Measurements from ENCODE around the gene ST7L. TPM values are rescaled to one million over a fixed set of nuclear protein-coding genes. Genes with fewer than 3 reads are reported as not detected.

Gene ST7L
- total and polyA plus RNA-seq, 10 of the 15 experiments (the other 5 are each of a cell fraction or from before 2014, with no cell fraction given): 3.6 to 13.7 (median 8.9) TPM

DNA sequence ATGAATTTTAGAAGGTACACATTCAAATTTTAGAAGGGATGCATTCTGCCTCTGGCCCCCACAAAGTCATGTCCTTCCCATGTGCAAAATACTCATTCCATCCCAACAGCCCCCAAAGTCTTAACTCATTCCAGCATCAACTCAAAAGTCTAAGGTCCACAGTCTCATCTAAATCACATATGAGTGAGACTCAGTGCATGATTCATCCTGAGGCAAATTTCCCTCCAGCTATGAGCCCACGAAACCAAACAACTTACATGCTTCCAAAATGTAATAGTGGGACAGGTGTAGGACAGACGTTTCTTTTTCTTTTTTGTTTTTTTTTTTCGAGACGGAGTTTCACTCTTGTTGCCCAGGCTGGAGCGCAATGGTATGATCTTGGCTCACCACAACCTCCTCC, 122.7 kb downstream of the ST7L start:
- in situ Hi-C loops (cut with MboI): no loop called here
- SMC1A ChIA-PET (ENCODE audit: uncharacterized antibody, unreplicated experiment): interaction anchor here (1.8 kb wide), 1 partner anchor 117 kb away, joined by 4 read pairs; no protein-coding TSS in a partner anchor

More for the DNA sequence above, 122.7 kb downstream of the ST7L start:
- no peak for DNase-seq (ENCODE audit: low read depth, low spot score)
- Histone ChIP-seq H3K36me3 (ENCODE audit: control insufficient read depth in 2 of 2, insufficient read depth in 2 of 2, low read length in 1 of 2) (no peaks in the 10 kb centered on the region), H3K27me3 (replicated peaks in 1 of 2; ENCODE audit: control insufficient read depth in 2 of 2, insufficient read depth in 2 of 2, low read length in 1 of 2) (no peaks in the 10 kb centered on the region), H2AFZ (ENCODE audit: control insufficient read depth, low read depth, low read length) (no peak overlapping the region), H3K9me3 (replicated peaks; ENCODE audit: control insufficient read depth, insufficient read depth, low read length) (no peaks in the 10 kb centered on the region), H3K4me2 (ENCODE audit: control insufficient read depth, insufficient read depth) (no peak overlapping the region), H3K27ac (ENCODE audit: control insufficient read depth, insufficient read depth) (no peak overlapping the region), H4K20me1 (ENCODE audit: control insufficient read depth, insufficient read depth) (no peaks in the 10 kb centered on the region), H3K79me2 (ENCODE audit: control insufficient read depth, insufficient read depth, low read length) (no peaks in the 10 kb centered on the region), H3K4me1 (ENCODE audit: control insufficient read depth, insufficient read depth, low read length) (no peaks in the 10 kb centered on the region), H3K9ac (ENCODE audit: control insufficient read depth, insufficient read depth, low read length) (no peak overlapping the region), H3K4me3 (no peak overlapping the region)
- BruUV-seq (replicated peaks): no TSS peak
- whole genome bisulfite sequencing (ENCODE audit: insufficient coverage, insufficient replicate concordance, low lambda C conversion rate, missing lambda C conversion rate): 9% methylated on average over 3 of the region's 5 CpGs
- no peak for FAIRE-seq
- intact Hi-C loops (cut with micrococcal nuclease; ENCODE audit: unreplicated experiment): no loop called here
- POLR2A ChIA-PET: interaction anchor here (0.5 kb wide), 1 partner anchor 139 kb away, joined by 3 read pairs; no protein-coding TSS in a partner anchor
- TF ChIP-seq ZNF207 (IDR thresholded peaks at IDR 0.05; ENCODE audit: borderline replicate concordance) (no peak), HCFC1 (IDR thresholded peaks at IDR 0.05; ENCODE audit: low read length) (no peak), EP300 (IDR thresholded peaks at IDR 0.05; ENCODE audit: borderline replicate concordance in 1 of 2, control insufficient read depth in 1 of 2, low read depth in 2 of 2, low read length in 2 of 2) (no peak), RELA (IDR thresholded peaks at IDR 0.05; ENCODE audit: borderline replicate concordance, partially characterized antibody) (no peak), PAX8 (IDR thresholded peaks at IDR 0.05) (no peak), EGR1 (IDR thresholded peaks at IDR 0.05; ENCODE audit: borderline replicate concordance in 1 of 2, low read depth in 2 of 2, low read length in 2 of 2) (no peak), BMI1 (IDR thresholded peaks at IDR 0.05; ENCODE audit: borderline replicate concordance) (no peak), NR2C1 (IDR thresholded peaks at IDR 0.05) (no peak), GABPA (IDR thresholded peaks at IDR 0.05; ENCODE audit: low read depth) (no peak), NR2C2 (IDR thresholded peaks at IDR 0.05; ENCODE audit: borderline replicate concordance, control insufficient read depth, insufficient read length, low read depth) (no peak), IRF5 (IDR thresholded peaks at IDR 0.05; ENCODE audit: borderline replicate concordance) (no peak), ATF7 (IDR thresholded peaks at IDR 0.05; ENCODE audit: low read depth) (no peak), KDM1A (IDR thresholded peaks at IDR 0.05; ENCODE audit: borderline replicate concordance) (no peak), ZSCAN29 (IDR thresholded peaks at IDR 0.05) (no peak), YBX1 (IDR thresholded peaks at IDR 0.05) (no peak), POLR2A (IDR thresholded peaks at IDR 0.05; ENCODE audit: low read depth, low read length) (no peak)
- TF ChIP-seq, protein P1, sequence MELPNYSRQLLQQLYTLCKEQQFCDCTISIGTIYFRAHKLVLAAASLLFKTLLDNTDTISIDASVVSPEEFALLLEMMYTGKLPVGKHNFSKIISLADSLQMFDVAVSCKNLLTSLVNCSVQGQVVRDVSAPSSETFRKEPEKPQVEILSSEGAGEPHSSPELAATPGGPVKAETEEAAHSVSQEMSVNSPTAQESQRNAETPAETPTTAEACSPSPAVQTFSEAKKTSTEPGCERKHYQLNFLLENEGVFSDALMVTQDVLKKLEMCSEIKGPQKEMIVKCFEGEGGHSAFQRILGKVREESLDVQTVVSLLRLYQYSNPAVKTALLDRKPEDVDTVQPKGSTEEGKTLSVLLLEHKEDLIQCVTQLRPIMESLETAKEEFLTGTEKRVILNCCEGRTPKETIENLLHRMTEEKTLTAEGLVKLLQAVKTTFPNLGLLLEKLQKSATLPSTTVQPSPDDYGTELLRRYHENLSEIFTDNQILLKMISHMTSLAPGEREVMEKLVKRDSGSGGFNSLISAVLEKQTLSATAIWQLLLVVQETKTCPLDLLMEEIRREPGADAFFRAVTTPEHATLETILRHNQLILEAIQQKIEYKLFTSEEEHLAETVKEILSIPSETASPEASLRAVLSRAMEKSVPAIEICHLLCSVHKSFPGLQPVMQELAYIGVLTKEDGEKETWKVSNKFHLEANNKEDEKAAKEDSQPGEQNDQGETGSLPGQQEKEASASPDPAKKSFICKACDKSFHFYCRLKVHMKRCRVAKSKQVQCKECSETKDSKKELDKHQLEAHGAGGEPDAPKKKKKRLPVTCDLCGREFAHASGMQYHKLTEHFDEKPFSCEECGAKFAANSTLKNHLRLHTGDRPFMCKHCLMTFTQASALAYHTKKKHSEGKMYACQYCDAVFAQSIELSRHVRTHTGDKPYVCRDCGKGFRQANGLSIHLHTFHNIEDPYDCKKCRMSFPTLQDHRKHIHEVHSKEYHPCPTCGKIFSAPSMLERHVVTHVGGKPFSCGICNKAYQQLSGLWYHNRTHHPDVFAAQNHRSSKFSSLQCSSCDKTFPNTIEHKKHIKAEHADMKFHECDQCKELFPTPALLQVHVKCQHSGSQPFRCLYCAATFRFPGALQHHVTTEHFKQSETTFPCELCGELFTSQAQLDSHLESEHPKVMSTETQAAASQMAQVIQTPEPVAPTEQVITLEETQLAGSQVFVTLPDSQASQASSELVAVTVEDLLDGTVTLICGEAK (IDR thresholded peaks at IDR 0.05; ENCODE audit: borderline replicate concordance): no peak
- TF ChIP-seq, protein P2, sequence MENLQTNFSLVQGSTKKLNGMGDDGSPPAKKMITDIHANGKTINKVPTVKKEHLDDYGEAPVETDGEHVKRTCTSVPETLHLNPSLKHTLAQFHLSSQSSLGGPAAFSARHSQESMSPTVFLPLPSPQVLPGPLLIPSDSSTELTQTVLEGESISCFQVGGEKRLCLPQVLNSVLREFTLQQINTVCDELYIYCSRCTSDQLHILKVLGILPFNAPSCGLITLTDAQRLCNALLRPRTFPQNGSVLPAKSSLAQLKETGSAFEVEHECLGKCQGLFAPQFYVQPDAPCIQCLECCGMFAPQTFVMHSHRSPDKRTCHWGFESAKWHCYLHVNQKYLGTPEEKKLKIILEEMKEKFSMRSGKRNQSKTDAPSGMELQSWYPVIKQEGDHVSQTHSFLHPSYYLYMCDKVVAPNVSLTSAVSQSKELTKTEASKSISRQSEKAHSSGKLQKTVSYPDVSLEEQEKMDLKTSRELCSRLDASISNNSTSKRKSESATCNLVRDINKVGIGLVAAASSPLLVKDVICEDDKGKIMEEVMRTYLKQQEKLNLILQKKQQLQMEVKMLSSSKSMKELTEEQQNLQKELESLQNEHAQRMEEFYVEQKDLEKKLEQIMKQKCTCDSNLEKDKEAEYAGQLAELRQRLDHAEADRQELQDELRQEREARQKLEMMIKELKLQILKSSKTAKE (IDR thresholded peaks at IDR 0.05; ENCODE audit: low read depth, poor library complexity, severe bottlenecking): no peak
- RAD21 ChIA-PET (ENCODE audit: unreplicated experiment): no interaction called here
- ATAC-seq: no peak
- CTCF ChIA-PET: interaction anchor here (1.0 kb wide), 1 partner anchor 212 kb away, joined by 3 read pairs; no protein-coding TSS in a partner anchor

All from GM12878 (cell line).